ENCODE measurements around the gene FOXK1. TPM values are rescaled to one million over a fixed set of nuclear protein-coding genes. Genes with fewer than 3 reads are reported as not detected.
"Not testable (repeated sequence)": the region's sequence is repeated elsewhere in the genome, so short reads cannot be mapped to it uniquely, and the experiment has no call there.

The FOXK1 gene
- total RNA-seq, 1 experiment from 2014 or later, result 20.9 TPM

GRCh38 chr7:4800926-4801838 lies 119.1 kb downstream of the FOXK1 start:
- DNase-seq (ENCODE audit: low read depth), result no peak

GRCh38 chr7:4801839-4802231 lies 119.7 kb downstream of the FOXK1 start:
- DNase-seq (ENCODE audit: low read depth), result no peak

GRCh38 chr7:4802577-4802976 lies 120.5 kb downstream of the FOXK1 start:
- DNase-seq (ENCODE audit: low read depth), result not testable (repeated sequence)

- DNase-seq (ENCODE audit: low read depth), result no peak
These were observed 121.5 kb downstream of the FOXK1 start for GRCh38 chr7:4803397-4804241.

- no peak for DNase-seq (ENCODE audit: low read depth)
These were observed 123.3 kb downstream of the FOXK1 start for GRCh38 chr7:4805110-4805983.

- DNase-seq (ENCODE audit: low read depth), result no peak
These were observed 123.8 kb downstream of the FOXK1 start for GRCh38 chr7:4805984-4806300.

- DNase-seq (ENCODE audit: low read depth), result no peak
These were observed 125.0 kb downstream of the FOXK1 start for GRCh38 chr7:4806983-4807597.

GRCh38 chr7:4807598-4808016 lies 125.5 kb downstream of the FOXK1 start:
- no peak for DNase-seq (ENCODE audit: low read depth)

- DNase-seq (ENCODE audit: low read depth), result no peak
These were observed 125.9 kb downstream of the FOXK1 start for GRCh38 chr7:4808026-4808425.

- no peak for DNase-seq (ENCODE audit: low read depth)
These were observed 126.5 kb downstream of the FOXK1 start for GRCh38 chr7:4808565-4808964.

GRCh38 chr7:4809091-4809591 lies 127.0 kb downstream of the FOXK1 start:
- no peak for DNase-seq (ENCODE audit: low read depth)

GRCh38 chr7:4809666-4810065 lies 127.6 kb downstream of the FOXK1 start:
- DNase-seq (ENCODE audit: low read depth), result peak; percentile 51

- DNase-seq (ENCODE audit: low read depth), result no peak
These were observed 132.3 kb downstream of the FOXK1 start for GRCh38 chr7:4814433-4814832.

- DNase-seq (ENCODE audit: low read depth), result no peak
These were observed 133.0 kb downstream of the FOXK1 start for GRCh38 chr7:4815121-4815520.

GRCh38 chr7:4815609-4816418 lies 133.7 kb downstream of the FOXK1 start:
- DNase-seq (ENCODE audit: low read depth), result no peak

- DNase-seq (ENCODE audit: low read depth), result no peak
These were observed 134.5 kb downstream of the FOXK1 start for GRCh38 chr7:4816419-4817080.

- DNase-seq (ENCODE audit: low read depth), result no peak
These were observed 135.2 kb downstream of the FOXK1 start for GRCh38 chr7:4817178-4817901.

GRCh38 chr7:4818000-4818794 lies 136.1 kb downstream of the FOXK1 start:
- DNase-seq (ENCODE audit: low read depth), result no peak
